ENCODE data around the gene IL2RG. TPM values are rescaled to one million over a fixed set of nuclear protein-coding genes. Genes with fewer than 3 reads are reported as not detected.
A peak's percentile ranks its signal among the peaks of the same experiment; 100 is the strongest.

IL2RG gene
- total RNA-seq, 1 experiment from 2014 or later: not detected

DNA sequence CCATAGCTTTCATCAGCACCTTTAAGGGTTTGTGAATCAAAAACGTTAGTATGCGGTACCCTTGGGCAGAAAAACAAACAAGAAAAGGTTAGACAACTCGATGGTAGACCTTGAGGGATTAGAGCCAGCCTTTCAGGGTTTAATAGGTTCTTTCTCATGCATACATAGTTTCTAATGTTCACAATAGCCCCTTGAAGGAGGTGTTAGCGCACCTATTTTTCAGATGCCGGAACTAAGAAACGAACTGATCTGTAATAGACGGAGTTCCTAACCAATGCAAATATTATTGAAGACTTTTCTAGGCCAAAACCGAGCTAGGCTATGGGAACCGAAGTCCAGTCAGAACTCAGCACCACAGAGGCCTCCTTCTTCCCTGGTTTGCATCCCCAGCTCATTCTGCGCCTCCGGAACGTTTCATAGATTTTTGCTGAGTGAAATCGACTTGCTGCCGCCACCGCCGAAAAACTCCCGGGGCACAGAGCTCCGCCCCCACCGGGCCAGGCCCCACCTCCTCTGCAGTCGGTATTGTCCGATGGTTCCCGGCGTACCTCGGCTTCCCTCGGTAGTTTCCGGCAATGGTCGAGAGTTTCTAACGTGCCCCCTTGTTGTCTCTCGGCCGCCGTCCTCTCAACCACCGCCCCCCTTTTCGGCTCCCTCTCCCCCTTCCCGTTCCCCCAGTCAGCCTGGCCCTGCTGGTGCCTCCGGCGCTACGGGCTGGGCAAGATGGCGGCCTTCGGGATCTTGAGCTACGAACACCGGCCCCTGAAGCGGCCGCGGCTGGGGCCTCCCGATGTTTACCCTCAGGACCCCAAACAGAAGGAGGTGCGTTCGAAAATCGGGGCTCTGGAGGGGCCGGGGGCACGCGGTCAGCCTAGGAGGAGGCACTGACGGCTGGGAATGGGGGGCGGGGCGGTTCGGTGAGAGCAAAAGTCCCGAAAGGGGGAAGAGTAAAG is 6.9 kb upstream of the IL2RG start, which contains the start of gene MED12:
MED12 (plus strand) TSS at position 565 of the 953 bp plus-strand sequence; CDS start at position 724, 159 bp downstream.
- Histone ChIP-seq H3K79me2 (ENCODE audit: insufficient read depth, low read length) (no peaks in the 10 kb centered on the region), H3K9ac (ENCODE audit: extremely low read depth, insufficient read length, low read length) (peak within 1 kb of the TSS; percentile 52), H3K79me1 (ENCODE audit: insufficient read depth, low read depth, low read length, poor library complexity, severe bottlenecking) (no peaks in the 10 kb centered on the region), H3K23me2 (ENCODE audit: insufficient read length, low read depth, low read length, poor library complexity, severe bottlenecking) (peaks cover 2% of the 10 kb centered on the region), H3K4me2 (ENCODE audit: insufficient read depth, insufficient read length, low read length) (peak within 1 kb of the TSS; percentile 50), H4K20me1 (ENCODE audit: control insufficient read depth, insufficient read depth, insufficient read length) (no peaks in the 10 kb centered on the region), H3K27ac (ENCODE audit: insufficient read length, low read depth, low read length) (no peak within 1 kb of the TSS), H2AFZ (ENCODE audit: low read length) (no peak within 1 kb of the TSS), H3K4ac (ENCODE audit: low read depth, low read length) (no peak within 1 kb of the TSS), H4K91ac (ENCODE audit: insufficient read length, low read depth, low read length) (no peak within 1 kb of the TSS), H4K8ac (replicated peaks; ENCODE audit: insufficient read length, low read depth, low read length) (no peak within 1 kb of the TSS), H3T11ph (ENCODE audit: low read length) (no peak within 1 kb of the TSS), H2BK5ac (ENCODE audit: insufficient read length, low read length) (no peak within 1 kb of the TSS), H3K56ac (ENCODE audit: insufficient read length, low read depth, low read length) (no peak within 1 kb of the TSS), H4K5ac (ENCODE audit: insufficient read length, low read depth, low read length) (no peak within 1 kb of the TSS), H3K23ac (ENCODE audit: insufficient read length, low read depth, low read length) (no peak within 1 kb of the TSS), H2BK20ac (ENCODE audit: low read depth, low read length, poor library complexity, severe bottlenecking) (no peak within 1 kb of the TSS), H3K9me3 (ENCODE audit: control insufficient read depth, low read depth, low read length) (peaks cover 27% of the 10 kb centered on the region), H2BK12ac (ENCODE audit: insufficient read length, low read depth, low read length) (no peak within 1 kb of the TSS), H2BK120ac (ENCODE audit: low read depth, low read length, poor library complexity, severe bottlenecking) (no peak within 1 kb of the TSS), H3K4me1 (ENCODE audit: insufficient read depth, low read length) (no peaks in the 10 kb centered on the region), H3K18ac (ENCODE audit: insufficient read length, low read depth, low read length) (no peak within 1 kb of the TSS), H2AK5ac (ENCODE audit: insufficient read length, low read length) (no peak within 1 kb of the TSS), H2BK15ac (ENCODE audit: low read depth, low read length) (no peak within 1 kb of the TSS), H3K27me3 (ENCODE audit: insufficient read depth, low read length) (no peaks in the 10 kb centered on the region), H3K14ac (ENCODE audit: insufficient read depth, low read length) (no peak within 1 kb of the TSS)
- peaks cover 51 to 59% of the 10 kb centered on the region in 2 experiments for H3K9me3 Mint-ChIP-seq
- peaks cover 20 to 34% (median 29%) of the 10 kb centered on the region in 3 experiments; a peak in 6 of 7 replicates for H3K36me3 Mint-ChIP-seq (ENCODE audit: insufficient read depth in 1 of 3, low read depth in 3 of 3)
- H3K27me3 Mint-ChIP-seq (ENCODE audit: low read depth): peaks cover 45% of the 10 kb centered on the region
- H3K4me3 Mint-ChIP-seq: peak within 1 kb of the TSS; percentile 75 to 82
- WGBS (ENCODE audit: extremely low coverage, insufficient read length, low lambda C conversion rate): no CpG with 5 or more reads among the region's 56 CpGs
- TF ChIP-seq, protein P1, sequence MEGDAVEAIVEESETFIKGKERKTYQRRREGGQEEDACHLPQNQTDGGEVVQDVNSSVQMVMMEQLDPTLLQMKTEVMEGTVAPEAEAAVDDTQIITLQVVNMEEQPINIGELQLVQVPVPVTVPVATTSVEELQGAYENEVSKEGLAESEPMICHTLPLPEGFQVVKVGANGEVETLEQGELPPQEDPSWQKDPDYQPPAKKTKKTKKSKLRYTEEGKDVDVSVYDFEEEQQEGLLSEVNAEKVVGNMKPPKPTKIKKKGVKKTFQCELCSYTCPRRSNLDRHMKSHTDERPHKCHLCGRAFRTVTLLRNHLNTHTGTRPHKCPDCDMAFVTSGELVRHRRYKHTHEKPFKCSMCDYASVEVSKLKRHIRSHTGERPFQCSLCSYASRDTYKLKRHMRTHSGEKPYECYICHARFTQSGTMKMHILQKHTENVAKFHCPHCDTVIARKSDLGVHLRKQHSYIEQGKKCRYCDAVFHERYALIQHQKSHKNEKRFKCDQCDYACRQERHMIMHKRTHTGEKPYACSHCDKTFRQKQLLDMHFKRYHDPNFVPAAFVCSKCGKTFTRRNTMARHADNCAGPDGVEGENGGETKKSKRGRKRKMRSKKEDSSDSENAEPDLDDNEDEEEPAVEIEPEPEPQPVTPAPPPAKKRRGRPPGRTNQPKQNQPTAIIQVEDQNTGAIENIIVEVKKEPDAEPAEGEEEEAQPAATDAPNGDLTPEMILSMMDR (conservative IDR thresholded peaks at IDR 0.05): no peak
- H3K4me1 Mint-ChIP-seq: peaks cover 3 to 4% of the 10 kb centered on the region in 2 experiments; a peak in 2 of 4 replicates
- DNase-seq: peak; percentile 80
- peak within 1 kb of the TSS in 2 of 3 experiments; percentile 40 to 90; a peak in 4 of 7 replicates for H3K27ac Mint-ChIP-seq
